Measurements from ENCODE around the gene REPS1. TPM values are rescaled to one million over a fixed set of nuclear protein-coding genes. Genes with fewer than 3 reads are reported as not detected.

REPS1 gene
- total RNA-seq, 1 experiment from 2014 or later, result 65.3 TPM

DNA sequence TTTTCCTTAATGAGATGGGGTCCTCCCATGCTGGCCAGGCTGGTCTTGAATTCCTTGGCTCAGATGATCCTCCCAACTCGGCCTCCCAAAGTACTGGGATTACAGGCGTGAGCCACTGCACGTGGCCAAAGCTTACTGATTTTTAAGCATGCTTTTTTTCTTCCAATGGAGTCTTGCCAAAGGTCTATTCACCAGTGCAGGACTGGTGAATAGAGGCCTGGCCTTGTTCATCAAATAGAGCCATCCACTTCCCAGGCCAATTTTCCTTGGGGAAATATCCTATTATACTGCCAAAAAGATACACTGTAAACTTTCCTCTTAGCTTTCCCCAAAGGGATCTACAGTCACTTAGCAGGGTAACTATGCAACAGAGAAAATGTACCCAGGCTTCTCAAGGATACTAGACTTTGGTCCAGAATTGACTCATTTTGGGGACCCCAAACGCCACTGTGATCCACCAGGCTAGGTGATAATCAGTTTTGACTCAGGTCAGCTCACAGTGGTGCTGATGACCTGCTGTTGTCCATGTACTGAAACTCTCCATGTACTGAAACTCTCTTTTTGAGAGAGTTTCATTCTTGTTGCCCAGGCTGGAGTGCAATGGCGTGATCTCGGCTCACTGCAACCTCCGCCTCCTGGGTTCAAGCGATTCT is 91.8 kb downstream of the REPS1 start:
- H3K4me1 Mint-ChIP-seq (ENCODE audit: insufficient read depth, unreplicated experiment), result no peaks in the 10 kb centered on the region
- ChIA-PET CTCF (interaction anchor here (0.7 kb wide), 1 partner anchor 156 kb away, joined by 3 read pairs; no protein-coding TSS in a partner anchor), POLR2A (no interaction called here)
- H3K27ac Mint-ChIP-seq (ENCODE audit: low read depth, unreplicated experiment), result no peak overlapping the region
- no peaks in the 10 kb centered on the region for H3K9me3 Mint-ChIP-seq (ENCODE audit: unreplicated experiment)
- TF ChIP-seq, protein P1, sequence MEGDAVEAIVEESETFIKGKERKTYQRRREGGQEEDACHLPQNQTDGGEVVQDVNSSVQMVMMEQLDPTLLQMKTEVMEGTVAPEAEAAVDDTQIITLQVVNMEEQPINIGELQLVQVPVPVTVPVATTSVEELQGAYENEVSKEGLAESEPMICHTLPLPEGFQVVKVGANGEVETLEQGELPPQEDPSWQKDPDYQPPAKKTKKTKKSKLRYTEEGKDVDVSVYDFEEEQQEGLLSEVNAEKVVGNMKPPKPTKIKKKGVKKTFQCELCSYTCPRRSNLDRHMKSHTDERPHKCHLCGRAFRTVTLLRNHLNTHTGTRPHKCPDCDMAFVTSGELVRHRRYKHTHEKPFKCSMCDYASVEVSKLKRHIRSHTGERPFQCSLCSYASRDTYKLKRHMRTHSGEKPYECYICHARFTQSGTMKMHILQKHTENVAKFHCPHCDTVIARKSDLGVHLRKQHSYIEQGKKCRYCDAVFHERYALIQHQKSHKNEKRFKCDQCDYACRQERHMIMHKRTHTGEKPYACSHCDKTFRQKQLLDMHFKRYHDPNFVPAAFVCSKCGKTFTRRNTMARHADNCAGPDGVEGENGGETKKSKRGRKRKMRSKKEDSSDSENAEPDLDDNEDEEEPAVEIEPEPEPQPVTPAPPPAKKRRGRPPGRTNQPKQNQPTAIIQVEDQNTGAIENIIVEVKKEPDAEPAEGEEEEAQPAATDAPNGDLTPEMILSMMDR (IDR thresholded peaks at IDR 0.05; ENCODE audit: unreplicated experiment), result no peak
- no TSS peak for BruUV-seq (replicated peaks)
- no peak overlapping the region for H3K4me3 Mint-ChIP-seq (ENCODE audit: unreplicated experiment)
- no peak for DNase-seq (ENCODE audit: unreplicated experiment)
- H3K27me3 Mint-ChIP-seq (ENCODE audit: insufficient read depth, unreplicated experiment), result no peaks in the 10 kb centered on the region
- peaks cover 37% of the 10 kb centered on the region for H3K36me3 Mint-ChIP-seq (ENCODE audit: insufficient read depth, unreplicated experiment)
- intact Hi-C loops (cut with micrococcal nuclease), result no loop called here

DNA sequence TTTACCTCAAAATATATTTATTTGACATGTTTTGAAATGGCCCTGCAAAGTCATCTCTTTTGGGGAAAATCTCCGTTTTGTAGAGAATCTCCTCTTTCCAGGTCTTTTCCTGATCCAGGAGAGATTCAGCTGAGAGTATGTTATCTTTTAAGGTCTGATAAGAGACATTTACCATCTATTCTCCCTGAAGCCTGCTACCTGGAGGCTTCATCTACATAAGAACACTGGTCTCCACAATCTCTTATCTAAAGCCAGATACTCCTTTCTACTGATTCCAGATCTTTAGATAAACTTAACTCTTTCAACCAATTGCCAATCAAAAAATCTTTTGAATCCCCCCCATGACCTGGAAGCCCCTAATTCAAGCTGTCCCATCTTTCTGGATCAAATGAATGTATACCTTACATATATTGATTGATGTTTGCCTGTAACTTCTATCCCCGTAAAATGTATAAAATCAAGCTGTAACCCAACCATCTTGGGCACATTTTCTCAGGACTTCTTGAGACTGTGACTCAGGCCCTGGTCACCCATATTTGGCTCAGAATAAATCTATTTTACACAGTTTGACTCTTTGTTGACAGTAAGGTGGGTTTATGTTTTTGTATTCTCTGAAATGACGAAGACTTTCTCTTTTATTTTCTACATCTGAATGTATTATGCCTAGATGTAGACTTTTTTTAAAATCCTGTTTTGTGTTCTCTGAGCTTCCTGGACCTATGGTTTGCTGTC is 96.6 kb downstream of the REPS1 start:
- Mint-ChIP-seq H3K4me1 (ENCODE audit: insufficient read depth, unreplicated experiment) (peaks cover 10% of the 10 kb centered on the region), H3K4me3 (ENCODE audit: unreplicated experiment) (no peak overlapping the region), H3K36me3 (ENCODE audit: insufficient read depth, unreplicated experiment) (peaks cover 5% of the 10 kb centered on the region), H3K9me3 (ENCODE audit: unreplicated experiment) (no peaks in the 10 kb centered on the region), H3K27ac (ENCODE audit: low read depth, unreplicated experiment) (no peak overlapping the region), H3K27me3 (ENCODE audit: insufficient read depth, unreplicated experiment) (no peaks in the 10 kb centered on the region)
- BruUV-seq (replicated peaks), result no TSS peak
- TF ChIP-seq, protein P1 (IDR thresholded peaks at IDR 0.05; ENCODE audit: unreplicated experiment), result no peak
- intact Hi-C loops (cut with micrococcal nuclease), result no loop called here
- no peak for DNase-seq (ENCODE audit: unreplicated experiment)
- POLR2A ChIA-PET, result interaction anchor here (0.6 to 1.0 kb wide), 2 partner anchors 10 to 448 kb away, joined by 3 read pairs; no protein-coding TSS in a partner anchor
- CTCF ChIA-PET, result no interaction called here

DNA sequence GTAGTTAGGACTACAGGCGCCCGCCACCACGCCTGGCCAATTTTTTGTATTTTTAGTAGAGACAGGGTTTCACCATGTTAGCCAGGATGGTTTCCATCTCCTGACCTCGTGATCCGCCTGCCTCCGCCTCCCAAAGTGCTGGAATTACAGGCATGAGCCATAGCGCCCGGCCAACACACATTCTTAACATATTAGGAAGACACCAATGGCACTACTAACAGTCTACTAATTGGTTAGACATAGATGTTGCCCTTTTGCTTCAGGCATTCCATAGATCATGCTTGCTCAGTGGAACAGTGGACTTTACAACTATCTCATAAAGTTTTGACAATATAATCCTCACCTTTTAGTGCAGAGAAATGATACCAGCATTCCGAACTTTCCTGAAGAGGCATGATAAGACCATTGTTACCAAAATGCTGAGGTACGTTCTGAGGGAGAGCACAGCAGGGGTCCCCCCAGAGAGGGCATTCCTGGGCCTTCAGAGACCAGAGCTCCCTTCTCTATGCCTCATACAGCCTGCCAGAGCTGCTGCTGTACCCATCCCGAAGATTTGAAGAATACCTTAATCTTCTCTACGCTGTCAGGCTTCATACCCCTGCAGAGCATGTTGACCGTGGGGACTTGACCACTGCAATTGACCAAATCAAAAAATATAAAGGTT is 102.8 kb downstream of the REPS1 start:
- no TSS peak for BruUV-seq (replicated peaks)

More for the DNA sequence above, 102.8 kb downstream of the REPS1 start:
- POLR2A ChIA-PET, result no interaction called here
- no peaks in the 10 kb centered on the region for H3K36me3 Mint-ChIP-seq (ENCODE audit: insufficient read depth, unreplicated experiment)
- no peak for DNase-seq (ENCODE audit: unreplicated experiment)
- intact Hi-C loops (cut with micrococcal nuclease), result no loop called here
- H3K27me3 Mint-ChIP-seq (ENCODE audit: insufficient read depth, unreplicated experiment), result no peaks in the 10 kb centered on the region
- no peak overlapping the region for H3K4me3 Mint-ChIP-seq (ENCODE audit: unreplicated experiment)
- CTCF ChIA-PET, result no interaction called here
- peaks cover 10% of the 10 kb centered on the region for H3K4me1 Mint-ChIP-seq (ENCODE audit: insufficient read depth, unreplicated experiment)
- H3K27ac Mint-ChIP-seq (ENCODE audit: low read depth, unreplicated experiment), result no peak overlapping the region
- no peaks in the 10 kb centered on the region for H3K9me3 Mint-ChIP-seq (ENCODE audit: unreplicated experiment)
- TF ChIP-seq, protein P1 (IDR thresholded peaks at IDR 0.05; ENCODE audit: unreplicated experiment), result no peak
